GM23338 (cell line): ENCODE results near the gene TRAK1. TPM values are rescaled to one million over a fixed set of nuclear protein-coding genes. Genes with fewer than 3 reads are reported as not detected.

Experiments used
- ATAC-seq: fragments of 200-7000 bp; cut with Tn5 transposase; 3 replicates; pipeline ENCODE4 v1.9.1; 2020
- DNase-seq: peaks from one replicate; pipeline ENCODE4 v3.0.0-alpha.2; 2015; ENCODE audit warnings: low spot score
- H2AFZ ChIP-seq: fragments of 200-600 bp; sonication (generic); 2 replicates; pipeline ENCODE4 v1.8.0; 2016; ENCODE audit warnings: antibody characterized with exemption, mild to moderate bottlenecking, moderate library complexity
- H3F3A ChIP-seq: fragments of 200-600 bp; sonication (generic); replicated peaks from 2 replicates; pipeline ENCODE4 v1.8.0; 2017; ENCODE audit warnings: antibody characterized with exemption, mixed run types, low read depth
- H3K27ac ChIP-seq: fragments of 200-600 bp; sonication (generic); 2 replicates; pipeline ENCODE4 v1.6.1; 2016; ENCODE audit warnings: low read depth
- H3K27me3 ChIP-seq: fragments of 200-600 bp; sonication (generic); 2 replicates; pipeline ENCODE4 v1.8.0; 2016; ENCODE audit warnings: mild to moderate bottlenecking, mixed run types, moderate library complexity; ENCODE audit not compliant: insufficient read depth
- H3K36me3 ChIP-seq: fragments of 200-600 bp; sonication (generic); 2 replicates; pipeline ENCODE4 v1.8.0; 2016; ENCODE audit warnings: mild to moderate bottlenecking; ENCODE audit not compliant: insufficient read depth
- H3K4me1 ChIP-seq: fragments of 200-600 bp; sonication (generic); 2 replicates; pipeline ENCODE4 v1.8.0; 2016; ENCODE audit warnings: mild to moderate bottlenecking, moderate library complexity; ENCODE audit not compliant: insufficient read depth
- H3K4me2 ChIP-seq: fragments of 200-600 bp; sonication (generic); 2 replicates; pipeline ENCODE4 v1.7.1; 2017; ENCODE audit warnings: mixed run types
- H3K4me3 ChIP-seq: fragments of 200-600 bp; sonication (generic); 2 replicates; pipeline ENCODE4 v1.6.1; 2016; ENCODE audit warnings: mixed run types
- H3K79me2 ChIP-seq: fragments of 200-600 bp; sonication (generic); replicated peaks from 2 replicates; pipeline ENCODE4 v1.8.0; 2017; ENCODE audit warnings: mild to moderate bottlenecking; ENCODE audit not compliant: insufficient read depth
- H3K9me2 ChIP-seq: fragments of 200-600 bp; sonication (generic); 2 replicates; pipeline ENCODE4 v1.8.0; 2017; ENCODE audit not compliant: insufficient read depth
- H4K20me1 ChIP-seq: fragments of 200-600 bp; sonication (generic); replicated peaks from 2 replicates; pipeline ENCODE4 v1.8.0; 2017; ENCODE audit warnings: mild to moderate bottlenecking; ENCODE audit not compliant: insufficient read depth
- H3K27ac Mint-ChIP-seq: 2 replicates; pipeline ENCODE4 v1.8.0; 2020; ENCODE audit warnings: inconsistent platforms, mild to moderate bottlenecking, moderate library complexity, mixed read lengths
- H3K27me3 Mint-ChIP-seq: 3 replicates; pipeline ENCODE4 v1.8.0; 2022; ENCODE audit warnings: low read depth, mild to moderate bottlenecking, moderate library complexity, mixed read lengths, inconsistent platforms; ENCODE audit not compliant: insufficient read depth, poor library complexity
- H3K36me3 Mint-ChIP-seq: 3 replicates; pipeline ENCODE4 v1.8.0; 2021; ENCODE audit warnings: low read depth, mild to moderate bottlenecking, inconsistent platforms, moderate library complexity, mixed read lengths
- H3K4me1 Mint-ChIP-seq: 3 replicates; pipeline ENCODE4 v1.8.0; 2020; ENCODE audit warnings: mild to moderate bottlenecking, inconsistent platforms, mixed read lengths
- H3K4me3 Mint-ChIP-seq: 3 replicates; pipeline ENCODE4 v1.8.0; 2021; ENCODE audit warnings: moderate library complexity, mild to moderate bottlenecking, inconsistent platforms, mixed read lengths
- H3K9me3 Mint-ChIP-seq: 3 replicates; pipeline ENCODE4 v1.8.0; 2020; ENCODE audit warnings: moderate library complexity, mild to moderate bottlenecking, inconsistent platforms, mixed read lengths
- ETS1 ChIP-seq: IDR thresholded peaks from 2 replicates; pipeline ENCODE4 v1.6.1; 2016; ENCODE audit warnings: antibody characterized with exemption
- EZH2 ChIP-seq: fragments of 200-600 bp; sonication (generic); IDR thresholded peaks from one replicate; pipeline ENCODE4 v1.8.0; 2017; ENCODE audit warnings: antibody characterized with exemption, mild to moderate bottlenecking, low read depth; ENCODE audit not compliant: unreplicated experiment
- EZH2phosphoT487 ChIP-seq: fragments of 200-600 bp; sonication (generic); IDR thresholded peaks from one replicate; pipeline ENCODE4 v1.8.1; 2018; ENCODE audit warnings: antibody characterized with exemption; ENCODE audit not compliant: unreplicated experiment
- JUNB ChIP-seq: IDR thresholded peaks from one replicate; pipeline ENCODE4 v1.6.1; 2016; ENCODE audit warnings: antibody characterized with exemption; ENCODE audit not compliant: unreplicated experiment
- POLR2AphosphoS5 ChIP-seq: IDR thresholded peaks from 2 replicates; pipeline ENCODE4 v1.6.1; 2016; ENCODE audit warnings: antibody characterized with exemption, low read depth
- STAT1 ChIP-seq: IDR thresholded peaks from one replicate; pipeline ENCODE4 v1.6.1; 2016; ENCODE audit warnings: antibody characterized with exemption; ENCODE audit not compliant: unreplicated experiment
- ZNF114 ChIP-seq: fragments of 250-450 bp; sonication (Bioruptor Pico); IDR thresholded peaks from 2 replicates; pipeline ENCODE4 v1.5.0; 2020; ENCODE audit warnings: mild to moderate bottlenecking, moderate library complexity
- polyA plus RNA-seq: library from polyadenylated mRNA; unstranded; fragments of >200 nt; fragmentation: Nextera tagmentation; extraction: Ambion mirVana; gene quantifications from 2 replicates; pipeline ENCODE4 v1.2.1, GENCODE V29; 2016
- total RNA-seq: library from RNA; depleted of rRNA; stranded (reverse); fragments of >200 nt; shearing (Covaris generic); gene quantifications from 2 replicates; pipeline ENCODE4 v1.2.3, GENCODE V29; 2014
- TF ChIP-seq, protein P1 (sequence below): fragments of 250-450 bp; sonication (Bioruptor Pico); IDR thresholded peaks from 2 replicates; pipeline ENCODE4 v1.5.0; 2020; ENCODE audit warnings: mild to moderate bottlenecking, moderate library complexity

The TRAK1 gene
- total and polyA plus RNA-seq, 2 experiments from 2014 or later: 13.4 to 47.4 TPM

DNA sequence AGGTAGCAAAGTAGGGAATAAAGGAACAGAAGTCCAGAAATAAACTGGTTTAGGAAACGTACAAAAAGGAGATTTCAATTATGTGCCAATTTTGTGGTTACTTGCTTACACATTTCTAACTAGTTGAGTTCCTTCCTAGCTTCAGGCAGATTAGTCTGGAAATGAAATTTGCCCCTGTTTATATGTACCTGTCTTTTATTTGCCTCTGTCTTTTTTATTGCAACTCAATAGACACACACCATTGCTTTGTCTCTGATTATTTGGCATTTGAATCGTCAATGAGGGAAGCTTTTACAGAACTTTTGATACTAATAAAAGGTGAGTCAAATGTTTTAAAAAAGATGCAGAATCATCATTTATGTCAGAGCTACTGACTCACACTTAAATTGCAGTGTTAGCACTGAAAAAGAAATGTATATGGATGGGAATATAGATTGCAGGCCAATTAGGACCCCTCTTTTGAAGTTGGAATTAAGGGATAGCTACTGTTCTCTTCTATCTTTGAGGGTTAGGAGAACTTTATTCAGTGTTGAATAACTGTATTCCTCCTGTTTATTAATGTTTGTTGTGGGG is 60.5 kb downstream of the TRAK1 start (continued):
- TF ChIP-seq, protein P1, sequence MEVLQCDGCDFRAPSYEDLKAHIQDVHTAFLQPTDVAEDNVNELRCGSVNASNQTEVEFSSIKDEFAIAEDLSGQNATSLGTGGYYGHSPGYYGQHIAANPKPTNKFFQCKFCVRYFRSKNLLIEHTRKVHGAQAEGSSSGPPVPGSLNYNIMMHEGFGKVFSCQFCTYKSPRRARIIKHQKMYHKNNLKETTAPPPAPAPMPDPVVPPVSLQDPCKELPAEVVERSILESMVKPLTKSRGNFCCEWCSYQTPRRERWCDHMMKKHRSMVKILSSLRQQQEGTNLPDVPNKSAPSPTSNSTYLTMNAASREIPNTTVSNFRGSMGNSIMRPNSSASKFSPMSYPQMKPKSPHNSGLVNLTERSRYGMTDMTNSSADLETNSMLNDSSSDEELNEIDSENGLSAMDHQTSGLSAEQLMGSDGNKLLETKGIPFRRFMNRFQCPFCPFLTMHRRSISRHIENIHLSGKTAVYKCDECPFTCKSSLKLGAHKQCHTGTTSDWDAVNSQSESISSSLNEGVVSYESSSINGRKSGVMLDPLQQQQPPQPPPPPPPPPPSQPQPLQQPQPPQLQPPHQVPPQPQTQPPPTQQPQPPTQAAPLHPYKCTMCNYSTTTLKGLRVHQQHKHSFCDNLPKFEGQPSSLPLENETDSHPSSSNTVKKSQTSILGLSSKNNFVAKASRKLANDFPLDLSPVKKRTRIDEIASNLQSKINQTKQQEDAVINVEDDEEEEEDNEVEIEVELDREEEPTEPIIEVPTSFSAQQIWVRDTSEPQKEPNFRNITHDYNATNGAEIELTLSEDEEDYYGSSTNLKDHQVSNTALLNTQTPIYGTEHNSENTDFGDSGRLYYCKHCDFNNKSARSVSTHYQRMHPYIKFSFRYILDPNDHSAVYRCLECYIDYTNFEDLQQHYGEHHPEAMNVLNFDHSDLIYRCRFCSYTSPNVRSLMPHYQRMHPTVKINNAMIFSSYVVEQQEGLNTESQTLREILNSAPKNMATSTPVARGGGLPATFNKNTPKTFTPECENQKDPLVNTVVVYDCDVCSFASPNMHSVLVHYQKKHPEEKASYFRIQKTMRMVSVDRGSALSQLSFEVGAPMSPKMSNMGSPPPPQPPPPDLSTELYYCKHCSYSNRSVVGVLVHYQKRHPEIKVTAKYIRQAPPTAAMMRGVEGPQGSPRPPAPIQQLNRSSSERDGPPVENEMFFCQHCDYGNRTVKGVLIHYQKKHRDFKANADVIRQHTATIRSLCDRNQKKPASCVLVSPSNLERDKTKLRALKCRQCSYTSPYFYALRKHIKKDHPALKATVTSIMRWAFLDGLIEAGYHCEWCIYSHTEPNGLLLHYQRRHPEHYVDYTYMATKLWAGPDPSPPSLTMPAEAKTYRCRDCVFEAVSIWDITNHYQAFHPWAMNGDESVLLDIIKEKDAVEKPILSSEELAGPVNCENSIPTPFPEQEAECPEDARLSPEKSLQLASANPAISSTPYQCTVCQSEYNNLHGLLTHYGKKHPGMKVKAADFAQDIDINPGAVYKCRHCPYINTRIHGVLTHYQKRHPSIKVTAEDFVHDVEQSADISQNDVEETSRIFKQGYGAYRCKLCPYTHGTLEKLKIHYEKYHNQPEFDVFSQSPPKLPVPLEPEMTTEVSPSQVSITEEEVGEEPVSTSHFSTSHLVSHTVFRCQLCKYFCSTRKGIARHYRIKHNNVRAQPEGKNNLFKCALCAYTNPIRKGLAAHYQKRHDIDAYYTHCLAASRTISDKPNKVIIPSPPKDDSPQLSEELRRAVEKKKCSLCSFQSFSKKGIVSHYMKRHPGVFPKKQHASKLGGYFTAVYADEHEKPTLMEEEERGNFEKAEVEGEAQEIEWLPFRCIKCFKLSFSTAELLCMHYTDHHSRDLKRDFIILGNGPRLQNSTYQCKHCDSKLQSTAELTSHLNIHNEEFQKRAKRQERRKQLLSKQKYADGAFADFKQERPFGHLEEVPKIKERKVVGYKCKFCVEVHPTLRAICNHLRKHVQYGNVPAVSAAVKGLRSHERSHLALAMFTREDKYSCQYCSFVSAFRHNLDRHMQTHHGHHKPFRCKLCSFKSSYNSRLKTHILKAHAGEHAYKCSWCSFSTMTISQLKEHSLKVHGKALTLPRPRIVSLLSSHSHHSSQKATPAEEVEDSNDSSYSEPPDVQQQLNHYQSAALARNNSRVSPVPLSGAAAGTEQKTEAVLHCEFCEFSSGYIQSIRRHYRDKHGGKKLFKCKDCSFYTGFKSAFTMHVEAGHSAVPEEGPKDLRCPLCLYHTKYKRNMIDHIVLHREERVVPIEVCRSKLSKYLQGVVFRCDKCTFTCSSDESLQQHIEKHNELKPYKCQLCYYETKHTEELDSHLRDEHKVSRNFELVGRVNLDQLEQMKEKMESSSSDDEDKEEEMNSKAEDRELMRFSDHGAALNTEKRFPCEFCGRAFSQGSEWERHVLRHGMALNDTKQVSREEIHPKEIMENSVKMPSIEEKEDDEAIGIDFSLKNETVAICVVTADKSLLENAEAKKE (CRISPR knock-in tag): no peak

GRCh38 chr3:42152193-42152592 is 61.0 kb downstream of the TRAK1 start:
- no peak overlapping the region for H3K4me3 ChIP-seq
- DNase-seq (no peak), ATAC-seq (no peak)
- Mint-ChIP-seq H3K9me3 (no peaks in the 10 kb centered on the region), H3K4me3 (no peak overlapping the region), H3K27me3 (peaks cover 3% of the 10 kb centered on the region), H3K36me3 (no peaks in the 10 kb centered on the region), H3K4me1 (peaks cover 22% of the 10 kb centered on the region), H3K27ac (no peak overlapping the region)
- no peaks in the 10 kb centered on the region for H3K27me3 ChIP-seq
- H3K4me2 ChIP-seq: no peak overlapping the region
- no peaks in the 10 kb centered on the region for H3K9me2 ChIP-seq
- no peak overlapping the region for H2AFZ ChIP-seq
- H3K79me2 ChIP-seq: no peaks in the 10 kb centered on the region; the same call in 1 of the 2 replicates
- no peaks in the 10 kb centered on the region for H3F3A ChIP-seq
- no peak overlapping the region for H3K27ac ChIP-seq
- H3K36me3 ChIP-seq: no peaks in the 10 kb centered on the region
- peaks cover 10% of the 10 kb centered on the region for H4K20me1 ChIP-seq
- H3K4me1 ChIP-seq: peaks cover 15% of the 10 kb centered on the region
- TF ChIP-seq POLR2AphosphoS5 (no peak), ETS1 (no peak), STAT1 (no peak), EZH2phosphoT487 (no peak), JUNB (no peak), EZH2 (no peak), ZNF114 (CRISPR knock-in tag) (no peak)
- TF ChIP-seq, protein P1 (CRISPR knock-in tag): no peak
